Measurements from ENCODE around the gene GPR176. TPM values are rescaled to one million over a fixed set of nuclear protein-coding genes. Genes with fewer than 3 reads are reported as not detected.
A peak's percentile ranks its signal among the peaks of the same experiment; 100 is the strongest.

GPR176 gene
- total RNA-seq, 1 donor: 120 TPM

- TF ChIP-seq, protein P1, sequence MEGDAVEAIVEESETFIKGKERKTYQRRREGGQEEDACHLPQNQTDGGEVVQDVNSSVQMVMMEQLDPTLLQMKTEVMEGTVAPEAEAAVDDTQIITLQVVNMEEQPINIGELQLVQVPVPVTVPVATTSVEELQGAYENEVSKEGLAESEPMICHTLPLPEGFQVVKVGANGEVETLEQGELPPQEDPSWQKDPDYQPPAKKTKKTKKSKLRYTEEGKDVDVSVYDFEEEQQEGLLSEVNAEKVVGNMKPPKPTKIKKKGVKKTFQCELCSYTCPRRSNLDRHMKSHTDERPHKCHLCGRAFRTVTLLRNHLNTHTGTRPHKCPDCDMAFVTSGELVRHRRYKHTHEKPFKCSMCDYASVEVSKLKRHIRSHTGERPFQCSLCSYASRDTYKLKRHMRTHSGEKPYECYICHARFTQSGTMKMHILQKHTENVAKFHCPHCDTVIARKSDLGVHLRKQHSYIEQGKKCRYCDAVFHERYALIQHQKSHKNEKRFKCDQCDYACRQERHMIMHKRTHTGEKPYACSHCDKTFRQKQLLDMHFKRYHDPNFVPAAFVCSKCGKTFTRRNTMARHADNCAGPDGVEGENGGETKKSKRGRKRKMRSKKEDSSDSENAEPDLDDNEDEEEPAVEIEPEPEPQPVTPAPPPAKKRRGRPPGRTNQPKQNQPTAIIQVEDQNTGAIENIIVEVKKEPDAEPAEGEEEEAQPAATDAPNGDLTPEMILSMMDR (IDR thresholded peaks at IDR 0.05; ENCODE audit: insufficient read depth, low read depth, low read length): no peak
- no peak overlapping the region for H3K4me3 ChIP-seq (ENCODE audit: low read depth, low read length)
- no peak for DNase-seq (ENCODE audit: low read depth)
These were observed 127.2 kb downstream of the GPR176 start for GRCh38 chr15:39792844-39793335.

DNA sequence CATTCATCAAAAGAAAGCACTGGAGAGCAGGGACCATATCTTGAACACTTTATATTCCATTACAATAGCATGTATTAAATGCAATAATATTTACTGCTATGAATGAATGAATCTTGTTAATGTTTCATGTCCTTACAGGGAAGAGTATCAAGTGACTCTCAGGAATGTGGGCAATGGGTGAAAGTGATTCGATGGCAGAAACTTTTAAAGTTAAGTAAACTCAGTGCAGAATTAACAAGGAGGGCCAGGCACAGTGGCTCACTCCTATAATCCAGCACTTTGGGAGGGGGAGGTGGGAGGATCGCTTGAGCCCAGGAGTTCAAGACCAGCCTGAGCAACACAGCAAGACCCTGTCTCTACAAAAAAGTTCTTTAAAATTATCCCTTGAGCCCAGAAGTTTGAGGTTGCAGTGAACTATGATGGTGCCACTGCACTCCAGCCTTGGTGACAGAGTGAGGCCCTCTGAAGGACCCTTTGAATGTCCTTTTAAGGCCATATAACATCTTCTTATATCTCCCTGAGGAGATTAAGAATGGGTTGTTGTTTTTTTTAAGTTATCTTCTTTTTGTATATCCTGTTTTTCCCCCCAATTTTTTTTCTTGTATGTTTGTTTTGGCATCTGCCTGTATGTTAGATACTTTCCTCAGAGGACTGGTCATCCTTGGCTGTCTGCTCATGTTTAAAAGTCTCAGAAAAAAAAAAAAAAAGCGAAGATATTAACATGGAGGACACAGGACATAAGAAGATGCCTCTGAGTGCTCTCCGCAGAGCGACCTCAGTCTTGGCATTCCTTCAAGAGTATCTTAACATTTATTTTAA lies 127.8 kb downstream of the GPR176 start:
- H3K4me3 ChIP-seq (ENCODE audit: low read depth, low read length): no peak overlapping the region
- no peak for DNase-seq (ENCODE audit: low read depth)
- TF ChIP-seq, protein P1 (IDR thresholded peaks at IDR 0.05; ENCODE audit: insufficient read depth, low read depth, low read length): no peak

DNA sequence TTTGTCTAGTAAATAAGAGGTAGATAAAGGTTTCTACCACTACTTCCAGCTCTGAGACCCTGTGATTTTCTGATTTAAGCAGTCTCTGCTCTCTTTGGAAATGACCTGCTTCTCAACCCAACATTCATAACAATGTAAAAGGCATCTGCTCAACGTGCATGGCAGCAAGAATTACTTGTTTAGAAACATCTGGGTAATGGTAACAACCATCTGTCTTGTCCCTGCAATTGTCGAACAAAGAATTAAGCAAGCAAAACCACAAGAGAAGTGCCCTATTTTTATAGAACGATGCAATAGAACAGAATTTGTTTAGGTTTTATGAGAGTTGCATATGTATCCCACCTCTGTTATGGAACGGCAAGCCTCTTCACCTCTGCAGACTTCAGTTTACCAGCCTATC lies 130.3 kb downstream of the GPR176 start:
- peak; percentile 54 for DNase-seq (ENCODE audit: low read depth)
- TF ChIP-seq, protein P1 (IDR thresholded peaks at IDR 0.05; ENCODE audit: insufficient read depth, low read depth, low read length): no peak

DNA sequence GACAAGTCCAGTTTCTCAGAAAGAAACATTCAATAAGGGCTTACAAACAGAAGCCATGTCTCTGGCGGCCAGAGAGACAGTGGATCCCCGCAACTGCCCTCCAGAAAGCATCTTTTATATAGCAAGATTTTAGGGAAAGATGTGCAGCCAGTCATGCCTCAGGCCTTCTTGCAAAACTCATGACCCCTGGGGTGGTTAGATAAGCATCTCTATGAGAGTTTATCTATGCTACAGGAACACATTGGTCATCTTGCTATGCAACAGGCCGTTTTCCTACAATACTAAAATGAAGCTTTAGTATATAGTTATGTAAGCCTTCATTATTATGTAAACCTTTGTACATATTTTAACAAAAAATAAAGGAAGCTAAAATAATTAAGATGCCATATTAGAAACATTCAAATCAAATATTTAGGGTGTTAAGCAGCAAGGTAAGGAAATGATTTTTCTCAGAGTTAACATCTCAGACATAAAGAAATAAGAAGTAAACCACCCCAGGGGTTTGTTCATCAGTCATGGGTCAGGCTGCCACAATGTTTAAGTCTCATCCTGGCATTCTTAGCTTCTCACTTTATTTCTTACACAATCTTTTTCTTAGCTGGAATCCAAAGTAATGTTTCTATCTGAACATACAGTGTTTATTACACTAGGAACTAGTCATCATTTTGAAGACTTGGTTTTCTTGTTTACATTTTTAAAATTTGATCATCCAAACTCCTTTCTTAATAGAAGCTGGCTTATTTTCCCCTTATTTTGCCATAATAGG lies 131.1 kb downstream of the GPR176 start:
- H3K4me3 ChIP-seq (ENCODE audit: low read depth, low read length): no peak overlapping the region
- DNase-seq (ENCODE audit: low read depth): peak; percentile 72
- TF ChIP-seq, protein P1 (IDR thresholded peaks at IDR 0.05; ENCODE audit: insufficient read depth, low read depth, low read length): no peak

More for the DNA sequence above, 130.3 kb downstream of the GPR176 start:
- H3K4me3 ChIP-seq (ENCODE audit: low read depth, low read length): no peak overlapping the region

GRCh38 chr15:39788108-39788507 lies 132.0 kb downstream of the GPR176 start:
- H3K4me3 ChIP-seq (ENCODE audit: low read depth, low read length): no peak overlapping the region
- DNase-seq (ENCODE audit: low read depth): peak; percentile 44
- TF ChIP-seq, protein P1 (IDR thresholded peaks at IDR 0.05; ENCODE audit: insufficient read depth, low read depth, low read length): no peak

DNA sequence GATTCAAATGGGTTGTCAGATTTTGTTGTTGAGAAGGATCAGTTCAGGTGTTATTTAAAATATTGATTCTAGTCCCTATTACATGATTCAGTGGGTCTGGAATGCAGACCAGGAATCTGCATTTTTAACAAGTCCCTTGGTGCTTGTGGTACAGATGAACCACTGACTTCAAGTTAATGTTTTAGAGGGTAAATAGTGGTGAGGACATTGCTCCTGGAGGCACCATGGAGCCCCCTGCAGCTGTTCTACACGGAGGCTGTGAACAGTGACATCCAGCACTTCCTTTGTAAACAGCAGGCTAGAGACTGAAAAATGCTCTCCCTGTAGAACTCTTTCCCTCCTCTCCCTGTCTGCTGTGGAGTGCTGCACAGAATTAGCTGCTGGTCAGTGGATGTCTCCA lies 132.6 kb downstream of the GPR176 start:
- no peak for DNase-seq (ENCODE audit: low read depth)
- TF ChIP-seq, protein P1 (IDR thresholded peaks at IDR 0.05; ENCODE audit: insufficient read depth, low read depth, low read length): no peak

More for the DNA sequence above, 132.6 kb downstream of the GPR176 start:
- H3K4me3 ChIP-seq (ENCODE audit: low read depth, low read length): no peak overlapping the region

Data from fibroblast of villous mesenchyme (primary cell).